ENCODE measurements around the gene ARHGAP6. TPM values are rescaled to one million over a fixed set of nuclear protein-coding genes. Genes with fewer than 3 reads are reported as not detected.
"Not testable (repeated sequence)": the region's sequence is repeated elsewhere in the genome, so short reads cannot be mapped to it uniquely, and the experiment has no call there.

The ARHGAP6 gene
- total RNA-seq, 1 experiment from 2014 or later = 0.50 TPM

GRCh38 chrX:11628399-11628798, 37.3 kb downstream of the ARHGAP6 start:
- H3K27me3 ChIP-seq (replicated peaks; ENCODE audit: control insufficient read depth, insufficient read depth, low read length) = no peaks in the 10 kb centered on the region
- no peak for DNase-seq
- no TSS peak for BruUV-seq (replicated peaks)
- H3K9me3 Mint-ChIP-seq (ENCODE audit: unreplicated experiment) = peaks cover 9% of the 10 kb centered on the region
- H3K4me3 Mint-ChIP-seq (ENCODE audit: unreplicated experiment) = no peak overlapping the region
- TF ChIP-seq CTCF (IDR thresholded peaks at IDR 0.05; ENCODE audit: insufficient read depth in 1 of 2, low read depth in 1 of 2, low read length in 1 of 2, severe bottlenecking in 1 of 2, unreplicated experiment in 1 of 2) = no peak
- H3K9me3 ChIP-seq = no peaks in the 10 kb centered on the region
- no peaks in the 10 kb centered on the region for H3K36me3 Mint-ChIP-seq (ENCODE audit: insufficient read depth, unreplicated experiment)
- H3K27ac Mint-ChIP-seq (ENCODE audit: unreplicated experiment) = no peak overlapping the region
- POLR2A ChIA-PET = no interaction called here
- no peak overlapping the region for H3K4me3 ChIP-seq (ENCODE audit: low read depth, low read length)
- no peaks in the 10 kb centered on the region for H3K4me1 ChIP-seq
- no peaks in the 10 kb centered on the region for H3K36me3 ChIP-seq (ENCODE audit: control insufficient read depth, insufficient read depth, low read length)
- intact Hi-C loops (cut with micrococcal nuclease; ENCODE audit: unreplicated experiment) = no loop called here
- CTCF ChIA-PET = no interaction called here
- H3K27me3 Mint-ChIP-seq (ENCODE audit: insufficient read depth, unreplicated experiment) = no peaks in the 10 kb centered on the region
- H3K4me1 Mint-ChIP-seq (ENCODE audit: low read depth, unreplicated experiment) = no peaks in the 10 kb centered on the region

GRCh38 chrX:11626351-11626750, 39.4 kb downstream of the ARHGAP6 start:
- no peaks in the 10 kb centered on the region for H3K9me3 ChIP-seq
- Mint-ChIP-seq H3K36me3 (ENCODE audit: insufficient read depth, unreplicated experiment) (no peaks in the 10 kb centered on the region), H3K27me3 (ENCODE audit: insufficient read depth, unreplicated experiment) (peaks cover under 1% of the 10 kb centered on the region), H3K9me3 (ENCODE audit: unreplicated experiment) (peaks cover 9% of the 10 kb centered on the region), H3K27ac (ENCODE audit: unreplicated experiment) (no peak overlapping the region), H3K4me3 (ENCODE audit: unreplicated experiment) (no peak overlapping the region), H3K4me1 (ENCODE audit: low read depth, unreplicated experiment) (no peaks in the 10 kb centered on the region)
- no peak for TF ChIP-seq CTCF (IDR thresholded peaks at IDR 0.05; ENCODE audit: insufficient read depth in 1 of 2, low read depth in 1 of 2, low read length in 1 of 2, severe bottlenecking in 1 of 2, unreplicated experiment in 1 of 2)
- CTCF ChIA-PET = no interaction called here
- intact Hi-C loops (cut with micrococcal nuclease; ENCODE audit: unreplicated experiment) = no loop called here
- no peak overlapping the region for H3K4me3 ChIP-seq (ENCODE audit: low read depth, low read length)
- no peaks in the 10 kb centered on the region for H3K36me3 ChIP-seq (ENCODE audit: control insufficient read depth, insufficient read depth, low read length)
- no TSS peak for BruUV-seq (replicated peaks)
- no peaks in the 10 kb centered on the region for H3K4me1 ChIP-seq
- DNase-seq = no peak
- POLR2A ChIA-PET = no interaction called here
- no peaks in the 10 kb centered on the region for H3K27me3 ChIP-seq (replicated peaks; ENCODE audit: control insufficient read depth, insufficient read depth, low read length)

GRCh38 chrX:11619441-11619840, 46.3 kb downstream of the ARHGAP6 start:
- Mint-ChIP-seq H3K27ac (ENCODE audit: unreplicated experiment) (no peak overlapping the region), H3K4me1 (ENCODE audit: low read depth, unreplicated experiment) (no peaks in the 10 kb centered on the region), H3K4me3 (ENCODE audit: unreplicated experiment) (no peak overlapping the region), H3K27me3 (ENCODE audit: insufficient read depth, unreplicated experiment) (peaks cover 14% of the 10 kb centered on the region), H3K36me3 (ENCODE audit: insufficient read depth, unreplicated experiment) (no peaks in the 10 kb centered on the region), H3K9me3 (ENCODE audit: unreplicated experiment) (no peaks in the 10 kb centered on the region)
- Histone ChIP-seq H3K4me3 (ENCODE audit: low read depth, low read length) (no peak overlapping the region), H3K27me3 (replicated peaks; ENCODE audit: control insufficient read depth, insufficient read depth, low read length) (no peaks in the 10 kb centered on the region), H3K36me3 (ENCODE audit: control insufficient read depth, insufficient read depth, low read length) (no peaks in the 10 kb centered on the region), H3K4me1 (no peaks in the 10 kb centered on the region), H3K9me3 (no peaks in the 10 kb centered on the region)
- ChIA-PET POLR2A (no interaction called here), CTCF (no interaction called here)
- TF ChIP-seq CTCF (IDR thresholded peaks at IDR 0.05; ENCODE audit: insufficient read depth in 1 of 2, low read depth in 1 of 2, low read length in 1 of 2, severe bottlenecking in 1 of 2, unreplicated experiment in 1 of 2) = no peak
- DNase-seq = no peak
- intact Hi-C loops (cut with micrococcal nuclease; ENCODE audit: unreplicated experiment) = no loop called here
- BruUV-seq (replicated peaks) = no TSS peak

GRCh38 chrX:11614253-11614652, 51.5 kb downstream of the ARHGAP6 start:
- CTCF ChIA-PET; H3K4me1 ChIP-seq; H3K27me3 Mint-ChIP-seq (ENCODE audit: insufficient read depth, unreplicated experiment); H3K4me1 Mint-ChIP-seq (ENCODE audit: low read depth, unreplicated experiment); BruUV-seq (replicated peaks); H3K4me3 ChIP-seq (ENCODE audit: low read depth, low read length); intact Hi-C loops (cut with micrococcal nuclease; ENCODE audit: unreplicated experiment); H3K27ac Mint-ChIP-seq (ENCODE audit: unreplicated experiment); DNase-seq; H3K27me3 ChIP-seq (replicated peaks; ENCODE audit: control insufficient read depth, insufficient read depth, low read length); H3K4me3 Mint-ChIP-seq (ENCODE audit: unreplicated experiment); POLR2A ChIA-PET; H3K9me3 ChIP-seq; H3K9me3 Mint-ChIP-seq (ENCODE audit: unreplicated experiment); H3K36me3 ChIP-seq (ENCODE audit: control insufficient read depth, insufficient read depth, low read length); H3K36me3 Mint-ChIP-seq (ENCODE audit: insufficient read depth, unreplicated experiment): not testable (repeated sequence)
